Upper lobe of right lung (tissue), 1 donor: ENCODE data around the gene EPS8L1. TPM values are rescaled to one million over a fixed set of nuclear protein-coding genes. Genes with fewer than 3 reads are reported as not detected.
A peak's percentile ranks its signal among the peaks of the same experiment; 100 is the strongest.

Experiments
- ATAC-seq: fragments of 200-7000 bp; cut with Tn5 transposase; one replicate; pipeline ENCODE4 v1.9.1; 2020; ENCODE audit warnings: mild to moderate bottlenecking, moderate library complexity
- DNase-seq: peaks from one replicate; pipeline ENCODE4 v3.0.0-alpha.2; 2020
- H3K27ac ChIP-seq: fragments of 200-600 bp; one replicate; pipeline ENCODE4 v1.8.0; 2022
- H3K27me3 ChIP-seq: fragments of 200-600 bp; one replicate; pipeline ENCODE4 v1.8.0; 2022; ENCODE audit warnings: mild to moderate bottlenecking
- H3K36me3 ChIP-seq: fragments of 200-600 bp; one replicate; pipeline ENCODE4 v1.8.0; 2022
- H3K4me1 ChIP-seq: fragments of 200-600 bp; one replicate; pipeline ENCODE4 v1.8.0; 2022
- H3K4me3 ChIP-seq: fragments of 200-600 bp; one replicate; pipeline ENCODE4 v1.8.0; 2022; ENCODE audit warnings: mild to moderate bottlenecking
- H3K9me3 ChIP-seq: fragments of 200-600 bp; one replicate; pipeline ENCODE4 v1.8.0; 2022
- CTCF ChIP-seq: fragments of 200-600 bp; IDR thresholded peaks from one replicate; pipeline ENCODE4 v1.8.0; 2022; ENCODE audit warnings: antibody characterized with exemption
- intact Hi-C: fragments of 100-400 bp; cut with DNase I; formaldehyde crosslinking; loops from one replicate; pipeline ENCODE4 v1.11.0; 2022
- total RNA-seq: library from RNA; stranded (reverse); fragmentation: NEBNext Ultra II Directional; extraction: Animal tissue kit (Norgen Biotek cat#: 25700); gene quantifications from one replicate; pipeline ENCODE4 v1.2.1, GENCODE V29; 2021
- donor health status: DM: no; HTN: yes; CAD: no; lungs with severe emphysema.

EPS8L1 gene
- total RNA-seq, 1 donor from 2014 or later, result 35.6 TPM

DNA sequence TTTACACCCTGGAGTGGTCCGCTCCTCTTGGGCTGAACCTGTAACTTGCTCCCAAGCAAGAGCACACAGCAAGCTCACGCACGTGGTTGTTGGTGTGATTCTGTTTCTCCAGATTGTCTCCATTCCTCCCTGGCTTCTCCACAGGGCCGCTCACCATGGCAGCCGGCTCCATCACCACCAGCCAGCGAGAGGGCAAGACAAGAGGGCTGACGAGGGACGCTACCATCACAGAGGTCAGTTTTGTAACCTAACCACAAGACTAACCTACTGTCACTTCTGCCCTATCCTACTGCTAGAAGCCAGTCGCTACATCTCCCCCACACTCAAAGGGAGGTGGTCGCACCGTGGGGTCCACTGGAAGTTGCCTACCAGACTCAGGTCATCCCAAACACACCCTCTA is 33.0 kb upstream of the EPS8L1 start:
- no peak overlapping the region for H3K4me3 ChIP-seq
- no peak for ATAC-seq
- intact Hi-C loops, result no loop called here
- H3K4me1 ChIP-seq, result no peaks in the 10 kb centered on the region
- no peak overlapping the region for H3K27ac ChIP-seq
- no peaks in the 10 kb centered on the region for H3K9me3 ChIP-seq
- DNase-seq, result peak; percentile 34
- H3K36me3 ChIP-seq, result peaks cover 47% of the 10 kb centered on the region
- H3K27me3 ChIP-seq, result no peaks in the 10 kb centered on the region
- no peak for TF ChIP-seq CTCF

GRCh38 chr19:55044286-55044685 is 31.4 kb upstream of the EPS8L1 start:
- H3K27me3 ChIP-seq, result no peaks in the 10 kb centered on the region
- peaks cover 63% of the 10 kb centered on the region for H3K36me3 ChIP-seq
- no peak overlapping the region for H3K27ac ChIP-seq
- TF ChIP-seq CTCF, result no peak
- intact Hi-C loops, result no loop called here
- H3K9me3 ChIP-seq, result no peaks in the 10 kb centered on the region
- ATAC-seq (no peak), DNase-seq (peak; percentile 22)
- no peak overlapping the region for H3K4me3 ChIP-seq
- no peaks in the 10 kb centered on the region for H3K4me1 ChIP-seq

GRCh38 chr19:55044771-55045716 is 30.6 kb upstream of the EPS8L1 start:
- Histone ChIP-seq H3K27ac (no peak overlapping the region), H3K9me3 (no peaks in the 10 kb centered on the region), H3K27me3 (no peaks in the 10 kb centered on the region), H3K4me1 (no peaks in the 10 kb centered on the region), H3K4me3 (no peak overlapping the region), H3K36me3 (peaks cover 65% of the 10 kb centered on the region)
- no peak for TF ChIP-seq CTCF
- peak; percentile 58 for DNase-seq
- intact Hi-C loops, result no loop called here
- ATAC-seq, result no peak

GRCh38 chr19:55046975-55047622 is 28.6 kb upstream of the EPS8L1 start:
- H3K4me3 ChIP-seq, result no peak overlapping the region
- H3K9me3 ChIP-seq, result no peaks in the 10 kb centered on the region
- no peak for DNase-seq
- no peak for TF ChIP-seq CTCF
- ATAC-seq, result peak; percentile 19
- no peak overlapping the region for H3K27ac ChIP-seq
- H3K27me3 ChIP-seq, result no peaks in the 10 kb centered on the region
- H3K36me3 ChIP-seq, result peaks cover 78% of the 10 kb centered on the region
- H3K4me1 ChIP-seq, result no peaks in the 10 kb centered on the region
- intact Hi-C loops, result no loop called here

GRCh38 chr19:55047951-55048350 is 27.7 kb upstream of the EPS8L1 start:
- H3K4me1 ChIP-seq, result no peaks in the 10 kb centered on the region
- DNase-seq (no peak), ATAC-seq (no peak)
- peaks cover 80% of the 10 kb centered on the region for H3K36me3 ChIP-seq
- no peaks in the 10 kb centered on the region for H3K9me3 ChIP-seq
- no peak overlapping the region for H3K4me3 ChIP-seq
- H3K27ac ChIP-seq, result no peak overlapping the region
- intact Hi-C loops, result no loop called here
- no peaks in the 10 kb centered on the region for H3K27me3 ChIP-seq
- TF ChIP-seq CTCF, result no peak
